Measurements from ENCODE around the gene CAMTA1. TPM values are rescaled to one million over a fixed set of nuclear protein-coding genes. Genes with fewer than 3 reads are reported as not detected.
A peak's percentile ranks its signal among the peaks of the same experiment; 100 is the strongest.

The CAMTA1 gene
- total and polyA plus RNA-seq, 9 of the 15 experiments (the other 6 are each of a cell fraction or from before 2014, with no cell fraction given), result 43.9 to 161 (median 65.9) TPM

DNA sequence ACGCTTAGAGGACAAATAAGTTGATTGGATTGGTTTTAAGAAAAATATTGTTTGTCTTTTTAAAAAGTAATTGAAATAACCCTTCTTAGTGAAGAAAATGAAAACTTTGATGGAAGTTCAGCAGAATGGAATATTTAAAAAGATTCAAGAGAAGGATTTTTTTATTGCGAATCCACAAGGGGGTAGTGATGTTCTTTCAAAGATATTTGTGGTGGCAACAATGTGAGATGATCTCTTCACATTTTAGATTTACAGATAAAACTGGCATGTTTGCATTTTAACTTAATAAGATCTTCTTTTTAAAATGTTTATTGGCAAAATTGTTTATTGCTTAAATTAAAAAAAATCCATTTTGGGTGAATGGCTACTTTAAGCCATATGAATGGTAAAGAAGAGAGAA is 8.9 kb downstream of the CAMTA1 start (continued):
- TF ChIP-seq, protein P1, sequence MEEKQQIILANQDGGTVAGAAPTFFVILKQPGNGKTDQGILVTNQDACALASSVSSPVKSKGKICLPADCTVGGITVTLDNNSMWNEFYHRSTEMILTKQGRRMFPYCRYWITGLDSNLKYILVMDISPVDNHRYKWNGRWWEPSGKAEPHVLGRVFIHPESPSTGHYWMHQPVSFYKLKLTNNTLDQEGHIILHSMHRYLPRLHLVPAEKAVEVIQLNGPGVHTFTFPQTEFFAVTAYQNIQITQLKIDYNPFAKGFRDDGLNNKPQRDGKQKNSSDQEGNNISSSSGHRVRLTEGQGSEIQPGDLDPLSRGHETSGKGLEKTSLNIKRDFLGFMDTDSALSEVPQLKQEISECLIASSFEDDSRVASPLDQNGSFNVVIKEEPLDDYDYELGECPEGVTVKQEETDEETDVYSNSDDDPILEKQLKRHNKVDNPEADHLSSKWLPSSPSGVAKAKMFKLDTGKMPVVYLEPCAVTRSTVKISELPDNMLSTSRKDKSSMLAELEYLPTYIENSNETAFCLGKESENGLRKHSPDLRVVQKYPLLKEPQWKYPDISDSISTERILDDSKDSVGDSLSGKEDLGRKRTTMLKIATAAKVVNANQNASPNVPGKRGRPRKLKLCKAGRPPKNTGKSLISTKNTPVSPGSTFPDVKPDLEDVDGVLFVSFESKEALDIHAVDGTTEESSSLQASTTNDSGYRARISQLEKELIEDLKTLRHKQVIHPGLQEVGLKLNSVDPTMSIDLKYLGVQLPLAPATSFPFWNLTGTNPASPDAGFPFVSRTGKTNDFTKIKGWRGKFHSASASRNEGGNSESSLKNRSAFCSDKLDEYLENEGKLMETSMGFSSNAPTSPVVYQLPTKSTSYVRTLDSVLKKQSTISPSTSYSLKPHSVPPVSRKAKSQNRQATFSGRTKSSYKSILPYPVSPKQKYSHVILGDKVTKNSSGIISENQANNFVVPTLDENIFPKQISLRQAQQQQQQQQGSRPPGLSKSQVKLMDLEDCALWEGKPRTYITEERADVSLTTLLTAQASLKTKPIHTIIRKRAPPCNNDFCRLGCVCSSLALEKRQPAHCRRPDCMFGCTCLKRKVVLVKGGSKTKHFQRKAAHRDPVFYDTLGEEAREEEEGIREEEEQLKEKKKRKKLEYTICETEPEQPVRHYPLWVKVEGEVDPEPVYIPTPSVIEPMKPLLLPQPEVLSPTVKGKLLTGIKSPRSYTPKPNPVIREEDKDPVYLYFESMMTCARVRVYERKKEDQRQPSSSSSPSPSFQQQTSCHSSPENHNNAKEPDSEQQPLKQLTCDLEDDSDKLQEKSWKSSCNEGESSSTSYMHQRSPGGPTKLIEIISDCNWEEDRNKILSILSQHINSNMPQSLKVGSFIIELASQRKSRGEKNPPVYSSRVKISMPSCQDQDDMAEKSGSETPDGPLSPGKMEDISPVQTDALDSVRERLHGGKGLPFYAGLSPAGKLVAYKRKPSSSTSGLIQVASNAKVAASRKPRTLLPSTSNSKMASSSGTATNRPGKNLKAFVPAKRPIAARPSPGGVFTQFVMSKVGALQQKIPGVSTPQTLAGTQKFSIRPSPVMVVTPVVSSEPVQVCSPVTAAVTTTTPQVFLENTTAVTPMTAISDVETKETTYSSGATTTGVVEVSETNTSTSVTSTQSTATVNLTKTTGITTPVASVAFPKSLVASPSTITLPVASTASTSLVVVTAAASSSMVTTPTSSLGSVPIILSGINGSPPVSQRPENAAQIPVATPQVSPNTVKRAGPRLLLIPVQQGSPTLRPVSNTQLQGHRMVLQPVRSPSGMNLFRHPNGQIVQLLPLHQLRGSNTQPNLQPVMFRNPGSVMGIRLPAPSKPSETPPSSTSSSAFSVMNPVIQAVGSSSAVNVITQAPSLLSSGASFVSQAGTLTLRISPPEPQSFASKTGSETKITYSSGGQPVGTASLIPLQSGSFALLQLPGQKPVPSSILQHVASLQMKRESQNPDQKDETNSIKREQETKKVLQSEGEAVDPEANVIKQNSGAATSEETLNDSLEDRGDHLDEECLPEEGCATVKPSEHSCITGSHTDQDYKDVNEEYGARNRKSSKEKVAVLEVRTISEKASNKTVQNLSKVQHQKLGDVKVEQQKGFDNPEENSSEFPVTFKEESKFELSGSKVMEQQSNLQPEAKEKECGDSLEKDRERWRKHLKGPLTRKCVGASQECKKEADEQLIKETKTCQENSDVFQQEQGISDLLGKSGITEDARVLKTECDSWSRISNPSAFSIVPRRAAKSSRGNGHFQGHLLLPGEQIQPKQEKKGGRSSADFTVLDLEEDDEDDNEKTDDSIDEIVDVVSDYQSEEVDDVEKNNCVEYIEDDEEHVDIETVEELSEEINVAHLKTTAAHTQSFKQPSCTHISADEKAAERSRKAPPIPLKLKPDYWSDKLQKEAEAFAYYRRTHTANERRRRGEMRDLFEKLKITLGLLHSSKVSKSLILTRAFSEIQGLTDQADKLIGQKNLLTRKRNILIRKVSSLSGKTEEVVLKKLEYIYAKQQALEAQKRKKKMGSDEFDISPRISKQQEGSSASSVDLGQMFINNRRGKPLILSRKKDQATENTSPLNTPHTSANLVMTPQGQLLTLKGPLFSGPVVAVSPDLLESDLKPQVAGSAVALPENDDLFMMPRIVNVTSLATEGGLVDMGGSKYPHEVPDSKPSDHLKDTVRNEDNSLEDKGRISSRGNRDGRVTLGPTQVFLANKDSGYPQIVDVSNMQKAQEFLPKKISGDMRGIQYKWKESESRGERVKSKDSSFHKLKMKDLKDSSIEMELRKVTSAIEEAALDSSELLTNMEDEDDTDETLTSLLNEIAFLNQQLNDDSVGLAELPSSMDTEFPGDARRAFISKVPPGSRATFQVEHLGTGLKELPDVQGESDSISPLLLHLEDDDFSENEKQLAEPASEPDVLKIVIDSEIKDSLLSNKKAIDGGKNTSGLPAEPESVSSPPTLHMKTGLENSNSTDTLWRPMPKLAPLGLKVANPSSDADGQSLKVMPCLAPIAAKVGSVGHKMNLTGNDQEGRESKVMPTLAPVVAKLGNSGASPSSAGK (IDR thresholded peaks at IDR 0.05), result no peak
- TF ChIP-seq, protein P2, sequence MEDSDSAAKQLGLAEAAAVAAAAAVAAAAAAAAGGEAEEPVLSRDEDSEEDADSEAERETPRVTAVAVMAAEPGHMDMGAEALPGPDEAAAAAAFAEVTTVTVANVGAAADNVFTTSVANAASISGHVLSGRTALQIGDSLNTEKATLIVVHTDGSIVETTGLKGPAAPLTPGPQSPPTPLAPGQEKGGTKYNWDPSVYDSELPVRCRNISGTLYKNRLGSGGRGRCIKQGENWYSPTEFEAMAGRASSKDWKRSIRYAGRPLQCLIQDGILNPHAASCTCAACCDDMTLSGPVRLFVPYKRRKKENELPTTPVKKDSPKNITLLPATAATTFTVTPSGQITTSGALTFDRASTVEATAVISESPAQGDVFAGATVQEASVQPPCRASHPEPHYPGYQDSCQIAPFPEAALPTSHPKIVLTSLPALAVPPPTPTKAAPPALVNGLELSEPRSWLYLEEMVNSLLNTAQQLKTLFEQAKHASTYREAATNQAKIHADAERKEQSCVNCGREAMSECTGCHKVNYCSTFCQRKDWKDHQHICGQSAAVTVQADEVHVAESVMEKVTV (CRISPR knock-in tag; IDR thresholded peaks at IDR 0.05), result peak; percentile 24; the same call in 1 of the 2 replicates
- TF ChIP-seq, protein P3, sequence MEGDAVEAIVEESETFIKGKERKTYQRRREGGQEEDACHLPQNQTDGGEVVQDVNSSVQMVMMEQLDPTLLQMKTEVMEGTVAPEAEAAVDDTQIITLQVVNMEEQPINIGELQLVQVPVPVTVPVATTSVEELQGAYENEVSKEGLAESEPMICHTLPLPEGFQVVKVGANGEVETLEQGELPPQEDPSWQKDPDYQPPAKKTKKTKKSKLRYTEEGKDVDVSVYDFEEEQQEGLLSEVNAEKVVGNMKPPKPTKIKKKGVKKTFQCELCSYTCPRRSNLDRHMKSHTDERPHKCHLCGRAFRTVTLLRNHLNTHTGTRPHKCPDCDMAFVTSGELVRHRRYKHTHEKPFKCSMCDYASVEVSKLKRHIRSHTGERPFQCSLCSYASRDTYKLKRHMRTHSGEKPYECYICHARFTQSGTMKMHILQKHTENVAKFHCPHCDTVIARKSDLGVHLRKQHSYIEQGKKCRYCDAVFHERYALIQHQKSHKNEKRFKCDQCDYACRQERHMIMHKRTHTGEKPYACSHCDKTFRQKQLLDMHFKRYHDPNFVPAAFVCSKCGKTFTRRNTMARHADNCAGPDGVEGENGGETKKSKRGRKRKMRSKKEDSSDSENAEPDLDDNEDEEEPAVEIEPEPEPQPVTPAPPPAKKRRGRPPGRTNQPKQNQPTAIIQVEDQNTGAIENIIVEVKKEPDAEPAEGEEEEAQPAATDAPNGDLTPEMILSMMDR (IDR thresholded peaks at IDR 0.05 in 2 of 3, conservative IDR thresholded peaks at IDR 0.05 in 1 of 3; ENCODE audit: insufficient read depth in 2 of 3, low read depth in 1 of 3, low read length in 3 of 3), result peak in 2 of 3 experiments; percentile 40 to 71; a peak in 3 of 6 replicates
- TF ChIP-seq EGR1 (conservative IDR thresholded peaks at IDR 0.05), result no peak
- no peak for TF ChIP-seq CREB1 (IDR thresholded peaks at IDR 0.05)
- TF ChIP-seq CREB1 (CRISPR knock-in tag; IDR thresholded peaks at IDR 0.05), result no peak
- TF ChIP-seq STAT5B (CRISPR knock-in tag; IDR thresholded peaks at IDR 0.05), result no peak
- TF ChIP-seq SETDB1 (IDR thresholded peaks at IDR 0.05; ENCODE audit: low read length), result no peak
